Measurements from ENCODE around the gene GARRE1.
"Not testable (repeated sequence)": the region's sequence is repeated elsewhere in the genome, so short reads cannot be mapped to it uniquely, and the experiment has no call there.

GARRE1 gene

GRCh38 chr19:34274827-34275625 is 20.7 kb downstream of the GARRE1 start:
- POLR2A ChIA-PET: no interaction called here
- no peak for TF ChIP-seq CTCF (IDR thresholded peaks at IDR 0.05; ENCODE audit: control extremely low read depth, extremely low read depth, low read depth, missing control alignments)
- CTCF ChIA-PET: interaction anchor here (1.3 kb wide), 1 partner anchor 61 kb away, joined by 3 read pairs; no protein-coding TSS in a partner anchor
- DNase-seq (ENCODE audit: extremely low spot score): no peak

- POLR2A ChIA-PET: no interaction called here
- no peak for DNase-seq (ENCODE audit: extremely low spot score)
- no peak for TF ChIP-seq CTCF (IDR thresholded peaks at IDR 0.05; ENCODE audit: control extremely low read depth, extremely low read depth, low read depth, missing control alignments)
- CTCF ChIA-PET: no interaction called here
Measured at GRCh38 chr19:34275705-34276104, 21.4 kb downstream of the GARRE1 start.

DNA sequence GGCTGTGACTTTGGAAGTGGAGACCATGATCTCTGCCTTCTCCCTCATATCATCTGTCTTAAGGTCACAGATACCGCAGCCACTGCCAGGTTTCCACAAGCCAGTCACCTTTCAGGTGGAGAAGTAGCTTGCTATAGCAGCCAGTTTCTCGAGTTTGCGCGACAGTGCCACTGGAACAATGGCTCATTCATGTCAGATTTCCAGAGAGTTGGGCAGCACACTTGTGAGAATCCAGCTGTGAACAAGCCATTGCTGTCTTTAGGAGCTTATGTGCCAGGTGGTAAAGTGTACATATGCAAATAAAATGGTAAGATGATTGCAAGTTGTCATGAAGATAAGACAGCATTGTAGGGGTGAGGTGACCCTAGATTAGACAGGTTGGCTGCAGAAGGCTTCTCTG is 22.3 kb downstream of the GARRE1 start:
- POLR2A ChIA-PET: interaction anchor here (0.6 kb wide), 1 partner anchor 100 kb away, joined by 3 read pairs; no protein-coding TSS in a partner anchor

GRCh38 chr19:34277244-34277643 is 22.9 kb downstream of the GARRE1 start:
- TF ChIP-seq CTCF (IDR thresholded peaks at IDR 0.05; ENCODE audit: control extremely low read depth, extremely low read depth, low read depth, missing control alignments): no peak
- ChIA-PET CTCF (no interaction called here), POLR2A (no interaction called here)
- no peak for DNase-seq (ENCODE audit: extremely low spot score)

More for the DNA sequence above, 22.3 kb downstream of the GARRE1 start:
- DNase-seq (ENCODE audit: extremely low spot score): no peak
- CTCF ChIA-PET: interaction anchor here (0.8 kb wide), 1 partner anchor 27 kb away, joined by 3 read pairs; no protein-coding TSS in a partner anchor
- TF ChIP-seq CTCF (IDR thresholded peaks at IDR 0.05; ENCODE audit: control extremely low read depth, extremely low read depth, low read depth, missing control alignments): no peak

DNA sequence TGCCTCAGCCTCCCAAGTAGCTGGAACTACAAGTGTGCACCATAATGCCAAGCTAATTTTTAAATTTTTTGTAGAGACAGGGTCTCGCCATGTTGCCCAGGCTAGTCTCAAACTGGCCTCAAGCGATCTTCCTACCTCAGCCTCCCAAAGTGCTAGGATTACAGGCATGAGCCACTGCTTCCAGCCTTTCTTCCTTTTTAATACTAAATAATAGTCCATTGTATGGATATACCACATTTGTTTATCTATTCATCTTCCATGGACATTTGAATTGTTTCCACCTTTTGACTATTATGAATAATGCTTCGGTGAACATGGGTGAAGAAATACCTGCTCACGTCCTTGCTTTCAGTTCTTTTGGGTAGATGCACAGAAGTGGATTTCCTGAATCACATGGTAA is 24.4 kb downstream of the GARRE1 start:
- no peak for TF ChIP-seq CTCF (IDR thresholded peaks at IDR 0.05; ENCODE audit: control extremely low read depth, extremely low read depth, low read depth, missing control alignments)
- ChIA-PET POLR2A (no interaction called here), CTCF (no interaction called here)
- DNase-seq (ENCODE audit: extremely low spot score): no peak

DNA sequence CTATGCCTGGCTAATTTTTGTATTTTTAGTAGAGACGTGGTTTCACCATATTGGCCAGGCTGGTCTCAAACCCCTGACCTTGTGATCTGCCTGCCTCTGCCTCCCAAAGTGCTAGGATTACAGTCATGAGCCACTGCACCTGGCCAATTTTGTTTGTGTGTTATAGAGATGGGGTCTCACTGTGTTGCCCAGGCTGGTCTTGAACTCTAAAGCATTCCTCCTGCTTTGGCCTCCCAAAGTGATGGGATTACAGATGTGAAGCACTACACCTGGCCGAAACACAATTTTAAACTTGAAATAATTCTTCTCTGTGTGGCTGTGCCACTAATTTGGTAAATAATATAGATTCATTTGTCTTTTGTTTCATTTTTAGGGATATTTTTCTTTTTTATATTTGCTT is 27.1 kb downstream of the GARRE1 start:
- POLR2A ChIA-PET, CTCF ChIA-PET: not testable (repeated sequence)

More for the DNA sequence above, 27.1 kb downstream of the GARRE1 start:
- DNase-seq (ENCODE audit: extremely low spot score): not testable (repeated sequence)
